Natural killer cell (primary cell): Measurements from ENCODE around the gene GATB. TPM values are rescaled to one million over a fixed set of nuclear protein-coding genes. Genes with fewer than 3 reads are reported as not detected.

ENCODE experiments used
- ATAC-seq, 3 donors: fragments of 150-1000 bp in 2 of 3; fragments of 200-7000 bp in 1 of 3; cut with Tn5 transposase; 1 replicate in 1 of 3; 2 replicates in 2 of 3; pipeline ENCODE4 v1.10.0; 2021; ENCODE audit warnings: mild to moderate bottlenecking in 2 of 3, moderate library complexity in 2 of 3
- DNase-seq, 2 donors: peaks; one replicate each; pipeline versions ENCODE4 v3.0.0 to v3.0.0-alpha.2; 2013 to 2021; ENCODE audit warnings: mixed read lengths in 1 of 2
- H3K27ac ChIP-seq: one replicate; pipeline ENCODE4 v1.5.1; 2013; ENCODE audit warnings: mild to moderate bottlenecking, low read length
- H3K27me3 ChIP-seq: one replicate; pipeline ENCODE4 v1.6.1; 2013; ENCODE audit warnings: low read length; ENCODE audit not compliant: control insufficient read depth, insufficient read depth
- H3K36me3 ChIP-seq: one replicate; pipeline ENCODE4 v1.6.1; 2013; ENCODE audit warnings: low read length; ENCODE audit not compliant: control insufficient read depth, insufficient read depth
- H3K4me1 ChIP-seq: one replicate; pipeline ENCODE4 v1.6.1; 2013; ENCODE audit warnings: low read length; ENCODE audit not compliant: control insufficient read depth, insufficient read depth
- H3K4me3 ChIP-seq: one replicate; pipeline ENCODE4 v1.5.1; 2013; ENCODE audit warnings: low read length
- H3K9me3 ChIP-seq: one replicate; pipeline ENCODE4 v1.6.1; 2013; ENCODE audit warnings: low read length; ENCODE audit not compliant: control insufficient read depth, insufficient read depth
- H3K27ac Mint-ChIP-seq, 2 donors: one replicate each; pipeline ENCODE4 v1.8.0; 2022; ENCODE audit warnings: mild to moderate bottlenecking in 2 of 2, mixed read lengths in 2 of 2, moderate library complexity in 1 of 2
- H3K27me3 Mint-ChIP-seq, 2 donors: one replicate each; pipeline ENCODE4 v1.8.0; 2022; ENCODE audit warnings: low read depth in 2 of 2, mixed read lengths in 2 of 2
- H3K36me3 Mint-ChIP-seq: one replicate; pipeline ENCODE4 v1.8.0; 2022; ENCODE audit warnings: mixed read lengths
- H3K4me1 Mint-ChIP-seq, 2 donors: one replicate each; pipeline ENCODE4 v1.8.0; 2022; ENCODE audit warnings: mixed read lengths in 2 of 2
- H3K4me3 Mint-ChIP-seq: one replicate; pipeline ENCODE4 v1.8.0; 2022; ENCODE audit warnings: mild to moderate bottlenecking, moderate library complexity, mixed read lengths
- H3K9me3 Mint-ChIP-seq, 2 donors: one replicate each; pipeline ENCODE4 v1.8.0; 2022; ENCODE audit warnings: mixed read lengths in 2 of 2
- WGBS: methylation state at CpG from one replicate; pipeline ENCODE4 v1.1.7; 2013; ENCODE audit warnings: missing lambda C conversion rate; ENCODE audit not compliant: insufficient coverage; 5-methylcytosine and 5-hydroxymethylcytosine counted together
- intact Hi-C: fragments of 100-400 bp; cut with micrococcal nuclease; formaldehyde crosslinking; loops from one replicate; pipeline ENCODE4 v1.14.2; 2022
- total RNA-seq, 4 donors: library from RNA; stranded (reverse); fragments of 120-200 nt in 1 of 4; gene quantifications; one replicate each; pipeline versions ENCODE4 v1.2.3 to v1.2.4, GENCODE V29; 2013 to 2022
- TF ChIP-seq, protein P1 (sequence below): fragments of 200-600 bp; IDR thresholded peaks from one replicate; pipeline ENCODE4 v1.8.0; 2022; ENCODE audit warnings: antibody characterized with exemption

The GATB gene
- total RNA-seq, 3 donors from 2014 or later (not counting 1 experiment from before 2014, with no cell fraction given) = 5.6 to 7.2 (median 6.3) TPM

DNA sequence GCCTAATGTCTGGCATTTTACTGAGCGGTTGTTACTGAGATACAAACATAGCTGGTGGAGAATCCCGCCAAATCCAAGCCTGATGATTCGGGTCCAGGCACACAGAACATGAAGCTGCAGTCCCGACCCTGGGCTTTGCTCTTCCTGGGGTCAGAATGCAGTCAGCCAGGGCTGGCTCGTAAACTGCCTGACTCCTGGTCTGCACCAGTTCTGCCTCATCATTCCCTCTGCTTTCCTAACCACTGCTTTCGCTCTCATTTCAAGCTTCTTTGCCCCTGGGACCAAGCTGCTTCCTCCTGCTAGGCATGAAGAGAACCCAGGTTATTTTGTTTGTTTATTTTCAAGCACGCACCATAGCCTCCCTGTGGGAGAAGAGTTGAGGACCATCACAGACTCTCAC lies 39.3 kb downstream of the GATB start:
- no peak overlapping the region for H3K27ac ChIP-seq
- WGBS = 91% methylated on average over 7 of the region's 7 CpGs

DNA sequence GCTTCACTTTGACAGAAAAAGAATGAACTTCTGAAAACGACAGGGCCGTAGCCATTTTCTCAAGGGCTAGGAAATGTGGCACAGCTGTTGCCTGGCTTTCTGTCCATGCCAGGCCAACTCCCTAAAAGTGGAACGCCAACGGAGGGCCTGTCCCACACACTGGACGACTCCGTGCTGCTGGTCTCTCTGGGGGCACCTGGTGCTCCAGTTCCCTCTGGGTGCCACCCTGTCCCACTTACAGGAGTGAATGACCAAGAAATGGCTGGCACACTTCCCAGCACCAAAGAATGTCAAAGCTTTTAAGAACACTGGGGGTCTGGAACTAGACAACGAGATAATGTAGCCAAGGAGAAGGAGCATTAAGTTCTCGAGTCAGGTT lies 40.9 kb downstream of the GATB start:
- no peak overlapping the region for H3K4me3 ChIP-seq
- no peak overlapping the region for H3K4me3 Mint-ChIP-seq
- ATAC-seq (no peak), DNase-seq (no peak)
- TF ChIP-seq, protein P1, sequence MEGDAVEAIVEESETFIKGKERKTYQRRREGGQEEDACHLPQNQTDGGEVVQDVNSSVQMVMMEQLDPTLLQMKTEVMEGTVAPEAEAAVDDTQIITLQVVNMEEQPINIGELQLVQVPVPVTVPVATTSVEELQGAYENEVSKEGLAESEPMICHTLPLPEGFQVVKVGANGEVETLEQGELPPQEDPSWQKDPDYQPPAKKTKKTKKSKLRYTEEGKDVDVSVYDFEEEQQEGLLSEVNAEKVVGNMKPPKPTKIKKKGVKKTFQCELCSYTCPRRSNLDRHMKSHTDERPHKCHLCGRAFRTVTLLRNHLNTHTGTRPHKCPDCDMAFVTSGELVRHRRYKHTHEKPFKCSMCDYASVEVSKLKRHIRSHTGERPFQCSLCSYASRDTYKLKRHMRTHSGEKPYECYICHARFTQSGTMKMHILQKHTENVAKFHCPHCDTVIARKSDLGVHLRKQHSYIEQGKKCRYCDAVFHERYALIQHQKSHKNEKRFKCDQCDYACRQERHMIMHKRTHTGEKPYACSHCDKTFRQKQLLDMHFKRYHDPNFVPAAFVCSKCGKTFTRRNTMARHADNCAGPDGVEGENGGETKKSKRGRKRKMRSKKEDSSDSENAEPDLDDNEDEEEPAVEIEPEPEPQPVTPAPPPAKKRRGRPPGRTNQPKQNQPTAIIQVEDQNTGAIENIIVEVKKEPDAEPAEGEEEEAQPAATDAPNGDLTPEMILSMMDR = no peak
- intact Hi-C loops = no loop called here
- no peaks in the 10 kb centered on the region for H3K9me3 Mint-ChIP-seq
- peaks cover 8% of the 10 kb centered on the region in 2 donors for H3K4me1 Mint-ChIP-seq
- no peak overlapping the region for H3K27ac Mint-ChIP-seq
- no peaks in the 10 kb centered on the region for H3K9me3 ChIP-seq
- WGBS = 96% methylated on average over 8 of the region's 8 CpGs
- H3K27me3 Mint-ChIP-seq = no peaks in the 10 kb centered on the region
- peaks cover 4% of the 10 kb centered on the region for H3K36me3 ChIP-seq
- H3K36me3 Mint-ChIP-seq = no peaks in the 10 kb centered on the region
- no peak overlapping the region for H3K27ac ChIP-seq
- no peaks in the 10 kb centered on the region for H3K4me1 ChIP-seq
- no peaks in the 10 kb centered on the region for H3K27me3 ChIP-seq

More for the DNA sequence above, 39.3 kb downstream of the GATB start:
- ATAC-seq = no peak
- Histone ChIP-seq H3K4me3 (no peak overlapping the region), H3K27me3 (no peaks in the 10 kb centered on the region), H3K4me1 (no peaks in the 10 kb centered on the region), H3K36me3 (peaks cover 1% of the 10 kb centered on the region), H3K9me3 (no peaks in the 10 kb centered on the region)
- H3K27ac Mint-ChIP-seq = no peak overlapping the region
- H3K4me1 Mint-ChIP-seq = peaks cover 10% of the 10 kb centered on the region in 2 donors
- intact Hi-C loops = no loop called here
- TF ChIP-seq, protein P1 = no peak
- H3K4me3 Mint-ChIP-seq = no peak overlapping the region
- H3K27me3 Mint-ChIP-seq = no peaks in the 10 kb centered on the region
- no peaks in the 10 kb centered on the region for H3K36me3 Mint-ChIP-seq
- H3K9me3 Mint-ChIP-seq = no peaks in the 10 kb centered on the region
- DNase-seq = no peak

GRCh38 chr4:151718984-151719955 lies 41.5 kb downstream of the GATB start:
- Histone ChIP-seq H3K36me3 (peaks cover 4% of the 10 kb centered on the region), H3K27me3 (no peaks in the 10 kb centered on the region), H3K4me3 (no peak overlapping the region), H3K4me1 (no peaks in the 10 kb centered on the region), H3K27ac (no peak overlapping the region), H3K9me3 (no peaks in the 10 kb centered on the region)
- Mint-ChIP-seq H3K4me1 (peaks cover under 1 to 1% of the 10 kb centered on the region in 2 donors), H3K27me3 (no peaks in the 10 kb centered on the region), H3K27ac (no peak overlapping the region), H3K36me3 (no peaks in the 10 kb centered on the region), H3K9me3 (no peaks in the 10 kb centered on the region), H3K4me3 (no peak overlapping the region)
- no peak for ATAC-seq
- TF ChIP-seq, protein P1 = no peak
- WGBS = 94% methylated on average over 18 of the region's 19 CpGs
- DNase-seq = no peak
- intact Hi-C loops = no loop called here
